PC-9 (cell line): ENCODE data around the gene TMEM80.

Experiments used
- EZH2 ChIP-seq: fragments of 200-600 bp; sonication (generic); IDR thresholded peaks from 2 replicates; pipeline ENCODE4 v1.8.0; 2017; ENCODE audit warnings: antibody characterized with exemption, low read depth
- TF ChIP-seq, protein P1 (sequence below): fragments of 200-600 bp; sonication (generic); conservative IDR thresholded peaks from 2 replicates; pipeline ENCODE4 v1.6.1; 2017; ENCODE audit warnings: mixed run types, antibody characterized with exemption, mild to moderate bottlenecking, moderate library complexity

DNA sequence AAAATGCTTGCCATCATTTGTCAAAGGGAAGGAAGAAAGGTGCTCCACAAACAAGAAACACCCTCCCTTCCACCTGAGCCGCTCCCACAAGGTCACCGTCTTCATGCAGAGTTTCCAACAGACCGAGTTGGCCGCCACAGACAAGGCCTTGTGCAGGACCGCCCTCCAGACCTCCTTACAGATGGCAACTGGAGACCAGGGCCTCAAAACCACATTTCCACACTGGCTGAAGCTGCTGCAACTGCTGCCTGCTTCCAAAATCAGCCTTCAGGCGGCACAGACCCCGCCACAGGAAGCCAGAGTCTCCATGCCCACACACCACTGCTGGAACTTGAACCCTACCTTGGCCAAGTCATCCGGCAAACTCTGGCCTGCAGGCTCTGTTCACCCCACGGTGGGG, 6.9 kb upstream of the TMEM80 start:
- no peak for TF ChIP-seq EZH2
- TF ChIP-seq, protein P1, sequence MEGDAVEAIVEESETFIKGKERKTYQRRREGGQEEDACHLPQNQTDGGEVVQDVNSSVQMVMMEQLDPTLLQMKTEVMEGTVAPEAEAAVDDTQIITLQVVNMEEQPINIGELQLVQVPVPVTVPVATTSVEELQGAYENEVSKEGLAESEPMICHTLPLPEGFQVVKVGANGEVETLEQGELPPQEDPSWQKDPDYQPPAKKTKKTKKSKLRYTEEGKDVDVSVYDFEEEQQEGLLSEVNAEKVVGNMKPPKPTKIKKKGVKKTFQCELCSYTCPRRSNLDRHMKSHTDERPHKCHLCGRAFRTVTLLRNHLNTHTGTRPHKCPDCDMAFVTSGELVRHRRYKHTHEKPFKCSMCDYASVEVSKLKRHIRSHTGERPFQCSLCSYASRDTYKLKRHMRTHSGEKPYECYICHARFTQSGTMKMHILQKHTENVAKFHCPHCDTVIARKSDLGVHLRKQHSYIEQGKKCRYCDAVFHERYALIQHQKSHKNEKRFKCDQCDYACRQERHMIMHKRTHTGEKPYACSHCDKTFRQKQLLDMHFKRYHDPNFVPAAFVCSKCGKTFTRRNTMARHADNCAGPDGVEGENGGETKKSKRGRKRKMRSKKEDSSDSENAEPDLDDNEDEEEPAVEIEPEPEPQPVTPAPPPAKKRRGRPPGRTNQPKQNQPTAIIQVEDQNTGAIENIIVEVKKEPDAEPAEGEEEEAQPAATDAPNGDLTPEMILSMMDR: no peak
